ENCODE measurements around the gene LIMCH1. TPM values are rescaled to one million over a fixed set of nuclear protein-coding genes. Genes with fewer than 3 reads are reported as not detected.

Gene LIMCH1
- polyA plus RNA-seq, 1 experiment = 1.1 TPM

DNA sequence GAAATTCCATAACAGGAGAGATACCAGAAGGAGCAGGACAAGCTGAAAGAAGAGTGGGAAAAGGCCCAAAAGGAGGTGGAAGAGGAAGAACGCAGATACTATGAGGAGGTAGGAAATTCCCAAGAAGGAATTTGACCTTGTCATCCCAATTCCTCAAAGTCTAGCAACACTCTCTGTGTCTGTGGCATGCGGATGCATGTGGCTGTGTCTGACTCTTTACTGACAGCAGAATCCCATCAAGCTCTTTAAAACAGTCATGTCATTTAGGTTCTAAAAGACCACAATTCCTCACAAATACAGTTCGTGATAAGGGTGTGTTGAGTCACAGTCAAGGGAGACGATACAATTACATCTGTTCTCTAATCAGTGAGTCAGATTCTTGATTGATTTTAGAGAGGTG, 142.0 kb downstream of the LIMCH1 start:
- H3K9me3 ChIP-seq (ENCODE audit: control insufficient read depth, insufficient read depth, low read length) = no peaks in the 10 kb centered on the region
- no peak for DNase-seq (ENCODE audit: low read depth, low spot score)
- no peak overlapping the region for H3K4me3 ChIP-seq (ENCODE audit: low read depth, low read length)
- TF ChIP-seq, protein P1, sequence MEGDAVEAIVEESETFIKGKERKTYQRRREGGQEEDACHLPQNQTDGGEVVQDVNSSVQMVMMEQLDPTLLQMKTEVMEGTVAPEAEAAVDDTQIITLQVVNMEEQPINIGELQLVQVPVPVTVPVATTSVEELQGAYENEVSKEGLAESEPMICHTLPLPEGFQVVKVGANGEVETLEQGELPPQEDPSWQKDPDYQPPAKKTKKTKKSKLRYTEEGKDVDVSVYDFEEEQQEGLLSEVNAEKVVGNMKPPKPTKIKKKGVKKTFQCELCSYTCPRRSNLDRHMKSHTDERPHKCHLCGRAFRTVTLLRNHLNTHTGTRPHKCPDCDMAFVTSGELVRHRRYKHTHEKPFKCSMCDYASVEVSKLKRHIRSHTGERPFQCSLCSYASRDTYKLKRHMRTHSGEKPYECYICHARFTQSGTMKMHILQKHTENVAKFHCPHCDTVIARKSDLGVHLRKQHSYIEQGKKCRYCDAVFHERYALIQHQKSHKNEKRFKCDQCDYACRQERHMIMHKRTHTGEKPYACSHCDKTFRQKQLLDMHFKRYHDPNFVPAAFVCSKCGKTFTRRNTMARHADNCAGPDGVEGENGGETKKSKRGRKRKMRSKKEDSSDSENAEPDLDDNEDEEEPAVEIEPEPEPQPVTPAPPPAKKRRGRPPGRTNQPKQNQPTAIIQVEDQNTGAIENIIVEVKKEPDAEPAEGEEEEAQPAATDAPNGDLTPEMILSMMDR (IDR thresholded peaks at IDR 0.05; ENCODE audit: low read depth, low read length) = no peak
- no peak overlapping the region for H3K27ac ChIP-seq (ENCODE audit: low read depth, low read length)
- ChIA-PET CTCF (interaction anchor here (0.7 kb wide), 1 partner anchor 13 kb away, joined by 3 read pairs; no protein-coding TSS in a partner anchor), POLR2A (no interaction called here)
- peaks cover 6% of the 10 kb centered on the region for H3K27me3 ChIP-seq (ENCODE audit: control insufficient read depth, insufficient read depth, low read length)

DNA sequence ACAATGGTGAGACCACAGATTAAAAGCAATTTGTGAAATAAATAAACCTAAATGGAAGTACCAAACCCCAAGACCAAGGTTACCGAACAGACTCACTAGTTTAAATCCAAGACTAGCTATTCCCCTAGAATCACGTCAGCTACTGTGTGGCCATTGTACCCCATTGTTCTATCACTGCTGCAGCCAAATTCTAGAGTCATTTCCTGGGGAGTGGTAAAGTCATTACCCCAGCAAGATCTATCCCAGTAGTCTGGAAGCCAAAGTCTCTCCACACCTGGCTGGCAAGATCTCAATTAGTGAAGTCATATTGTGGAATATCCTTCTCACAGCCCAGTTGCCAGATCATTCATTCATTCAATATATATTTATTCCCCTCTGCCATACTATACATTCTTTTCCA, 143.1 kb downstream of the LIMCH1 start:
- no peak for DNase-seq (ENCODE audit: low read depth, low spot score)
- POLR2A ChIA-PET = no interaction called here

DNA sequence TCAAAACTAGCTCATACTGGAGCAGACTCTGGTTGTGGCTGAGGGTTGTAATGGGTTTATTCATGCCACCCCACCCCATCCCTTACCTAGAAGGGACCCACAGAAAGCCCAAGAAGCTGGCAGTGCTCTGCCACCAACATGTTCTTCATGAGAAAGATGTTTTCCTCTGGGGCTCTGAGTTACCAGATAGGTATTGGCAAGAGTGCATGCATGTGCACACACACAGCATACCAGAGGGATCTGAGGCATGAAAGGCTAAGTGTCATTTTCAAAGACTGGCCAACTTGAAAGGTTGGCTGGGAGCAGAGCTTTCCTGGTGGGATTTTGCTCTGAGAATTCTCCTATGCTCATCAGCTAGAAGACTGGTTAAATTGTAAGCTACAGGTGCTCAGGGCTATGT, 145.4 kb downstream of the LIMCH1 start:
- no peak for DNase-seq (ENCODE audit: low read depth, low spot score)
- CTCF ChIA-PET = interaction anchor here (0.9 to 2.8 kb wide), 5 partner anchors 9 to 403 kb away, joined by 3 to 17 read pairs (median 4); no protein-coding TSS in a partner anchor
- POLR2A ChIA-PET = no interaction called here
- Histone ChIP-seq H3K27ac (ENCODE audit: low read depth, low read length) (no peak overlapping the region), H3K9me3 (ENCODE audit: control insufficient read depth, insufficient read depth, low read length) (no peaks in the 10 kb centered on the region), H3K4me3 (ENCODE audit: low read depth, low read length) (no peak overlapping the region), H3K27me3 (ENCODE audit: control insufficient read depth, insufficient read depth, low read length) (peaks cover 10% of the 10 kb centered on the region)
- TF ChIP-seq, protein P1 (IDR thresholded peaks at IDR 0.05; ENCODE audit: low read depth, low read length) = no peak

More for the DNA sequence above, 143.1 kb downstream of the LIMCH1 start:
- peaks cover 10% of the 10 kb centered on the region for H3K27me3 ChIP-seq (ENCODE audit: control insufficient read depth, insufficient read depth, low read length)
- CTCF ChIA-PET = no interaction called here
- TF ChIP-seq, protein P1 (IDR thresholded peaks at IDR 0.05; ENCODE audit: low read depth, low read length) = no peak
- no peak overlapping the region for H3K4me3 ChIP-seq (ENCODE audit: low read depth, low read length)
- H3K9me3 ChIP-seq (ENCODE audit: control insufficient read depth, insufficient read depth, low read length) = no peaks in the 10 kb centered on the region
- H3K27ac ChIP-seq (ENCODE audit: low read depth, low read length) = no peak overlapping the region

DNA sequence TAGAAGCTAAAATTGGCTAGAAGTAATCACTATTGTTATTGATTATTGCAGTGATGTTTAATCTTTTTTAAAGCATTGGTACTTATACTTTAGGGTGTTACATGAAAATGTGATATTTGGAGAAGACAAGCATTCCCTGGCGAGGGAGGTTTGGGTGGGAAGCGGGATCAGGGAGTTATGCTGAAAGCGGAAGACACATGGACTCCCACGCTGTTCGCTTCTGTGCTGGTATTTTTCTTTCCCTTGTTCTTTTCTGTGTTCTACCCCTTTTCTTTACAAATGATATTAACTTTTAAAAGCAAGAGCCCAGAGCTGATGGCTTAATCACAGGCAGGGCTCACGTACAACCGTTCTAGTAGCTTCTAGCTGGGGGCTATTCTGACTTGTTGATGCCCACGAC, 148.9 kb downstream of the LIMCH1 start:
- TF ChIP-seq, protein P1 (IDR thresholded peaks at IDR 0.05; ENCODE audit: low read depth, low read length) = no peak
- CTCF ChIA-PET = interaction anchor here (0.7 to 1.9 kb wide), 2 partner anchors 25 to 406 kb away, joined by 4 to 6 read pairs; no protein-coding TSS in a partner anchor

DNA sequence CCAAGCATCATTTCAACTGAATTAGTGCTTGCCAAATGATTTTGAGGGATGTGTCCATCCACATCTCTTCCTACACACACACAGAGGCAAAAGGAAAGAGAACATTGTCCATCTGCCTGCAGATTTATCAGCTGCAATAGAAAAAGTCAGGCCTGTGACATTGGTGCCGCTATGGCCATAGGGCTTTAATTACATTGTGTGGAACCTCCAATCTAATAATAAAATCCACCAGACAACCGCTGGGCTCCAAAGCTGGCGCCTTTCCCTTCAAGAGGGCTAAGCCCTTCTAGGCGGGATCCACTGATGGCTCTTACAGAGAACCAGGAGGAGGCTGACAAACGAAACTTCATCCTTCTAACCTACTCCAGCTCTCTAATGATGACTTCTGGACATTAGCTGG, 150.0 kb downstream of the LIMCH1 start:
- TF ChIP-seq, protein P1 (IDR thresholded peaks at IDR 0.05; ENCODE audit: low read depth, low read length) = no peak
- POLR2A ChIA-PET = no interaction called here

More for the DNA sequence above, 148.9 kb downstream of the LIMCH1 start:
- Histone ChIP-seq H3K9me3 (ENCODE audit: control insufficient read depth, insufficient read depth, low read length) (no peaks in the 10 kb centered on the region), H3K27me3 (ENCODE audit: control insufficient read depth, insufficient read depth, low read length) (peaks cover 11% of the 10 kb centered on the region), H3K4me3 (ENCODE audit: low read depth, low read length) (no peak overlapping the region), H3K27ac (ENCODE audit: low read depth, low read length) (no peak overlapping the region)
- DNase-seq (ENCODE audit: low read depth, low spot score) = no peak
- POLR2A ChIA-PET = no interaction called here

More for the DNA sequence above, 150.0 kb downstream of the LIMCH1 start:
- Histone ChIP-seq H3K27me3 (ENCODE audit: control insufficient read depth, insufficient read depth, low read length) (peaks cover 11% of the 10 kb centered on the region), H3K9me3 (ENCODE audit: control insufficient read depth, insufficient read depth, low read length) (no peaks in the 10 kb centered on the region), H3K27ac (ENCODE audit: low read depth, low read length) (no peak overlapping the region), H3K4me3 (ENCODE audit: low read depth, low read length) (no peak overlapping the region)
- CTCF ChIA-PET = interaction anchor here (1.9 kb wide), 1 partner anchor 26 kb away, joined by 6 read pairs; no protein-coding TSS in a partner anchor
- DNase-seq (ENCODE audit: low read depth, low spot score) = no peak
